ENCODE results near the gene DEFB125.
"Not testable (repeated sequence)": the region's sequence is repeated elsewhere in the genome, so short reads cannot be mapped to it uniquely, and the experiment has no call there.

The DEFB125 gene, protein sequence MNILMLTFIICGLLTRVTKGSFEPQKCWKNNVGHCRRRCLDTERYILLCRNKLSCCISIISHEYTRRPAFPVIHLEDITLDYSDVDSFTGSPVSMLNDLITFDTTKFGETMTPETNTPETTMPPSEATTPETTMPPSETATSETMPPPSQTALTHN

DNA sequence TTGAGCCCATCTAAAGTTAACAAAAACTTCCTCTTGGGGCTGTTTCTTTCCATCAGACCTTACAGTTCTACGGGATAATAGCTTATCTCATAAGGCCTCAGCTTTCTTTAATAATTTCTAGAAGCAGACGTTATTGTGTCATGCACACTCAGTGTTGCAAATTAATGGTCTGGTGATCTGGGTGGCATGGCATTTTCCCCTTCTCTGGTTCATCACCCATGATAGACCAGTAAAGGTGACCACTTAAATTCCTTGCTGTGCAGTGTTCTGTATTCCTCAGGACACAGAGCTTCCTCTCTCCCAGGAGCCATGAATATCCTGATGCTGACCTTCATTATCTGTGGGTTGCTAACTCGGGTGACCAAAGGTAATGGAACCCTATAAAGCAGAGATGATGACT is at the start of gene DEFB125:
Gene DEFB125, plus strand, starts transcription at position 272 of the 400 bp plus-strand sequence. Its CDS starts 38 bp downstream, at position 310.
- intact Hi-C loops (cut with DNase I), result no loop called here
- DNase-seq, result no peak

DNA sequence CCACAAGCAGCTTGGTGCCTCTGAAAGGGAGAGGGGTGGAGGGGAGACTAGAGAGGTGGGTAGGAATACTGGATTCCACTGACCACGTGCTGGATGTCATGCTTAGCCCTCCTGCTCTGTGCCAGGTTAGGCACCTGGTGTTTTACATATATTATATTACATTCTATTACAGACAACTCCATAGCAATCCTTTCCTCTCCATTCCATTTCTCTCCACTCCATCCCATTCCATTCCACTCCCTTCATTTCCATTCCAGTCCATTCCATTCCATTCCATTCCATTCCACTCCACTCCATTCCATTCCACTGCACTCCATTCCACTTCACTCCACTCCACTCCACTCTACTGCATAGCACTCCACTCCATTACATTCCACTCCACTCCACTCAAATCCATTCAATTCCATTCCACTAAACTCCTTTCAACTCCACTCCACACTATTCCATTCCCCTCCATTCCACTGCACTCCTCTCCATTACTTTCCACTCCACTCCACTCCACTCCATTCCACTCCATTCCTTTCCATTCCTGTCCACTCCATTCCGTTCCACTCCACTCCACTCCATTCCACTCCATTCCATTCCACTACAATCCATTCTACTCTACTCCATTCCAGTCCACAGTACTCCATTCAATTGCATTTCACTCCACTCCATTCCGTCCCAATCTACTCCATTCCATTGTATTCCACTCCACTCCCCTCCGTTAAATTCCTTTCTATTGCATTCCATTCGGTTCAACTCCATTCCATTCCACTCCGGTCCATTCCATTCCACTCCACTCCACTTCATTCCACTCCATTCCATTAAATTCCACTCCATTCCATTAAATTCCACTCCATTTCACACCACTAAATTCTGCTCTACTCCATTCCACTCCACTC is 27.2 kb upstream of the DEFB125 start:
- intact Hi-C loops (cut with DNase I), result no loop called here
- DNase-seq, result no peak

DNA sequence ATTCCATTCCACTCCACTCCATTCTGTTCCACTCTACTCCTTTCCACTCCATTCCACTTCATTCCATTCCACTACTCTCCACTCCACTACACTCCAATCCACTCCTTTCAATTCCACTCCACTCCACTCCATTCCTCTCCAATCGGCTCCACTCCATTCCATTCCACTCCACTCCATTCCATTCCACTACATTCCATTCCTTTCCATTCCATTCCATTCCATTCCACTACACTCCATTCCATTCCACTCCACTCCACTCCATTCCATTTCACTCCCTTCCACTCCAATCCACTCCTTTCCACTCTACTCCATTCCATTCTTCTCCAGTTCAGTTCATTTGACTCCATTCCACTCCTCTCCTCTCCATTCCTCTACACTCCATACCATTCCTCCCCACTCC is 26.2 kb upstream of the DEFB125 start:
- intact Hi-C loops (cut with DNase I), result no loop called here
- DNase-seq, result no peak

DNA sequence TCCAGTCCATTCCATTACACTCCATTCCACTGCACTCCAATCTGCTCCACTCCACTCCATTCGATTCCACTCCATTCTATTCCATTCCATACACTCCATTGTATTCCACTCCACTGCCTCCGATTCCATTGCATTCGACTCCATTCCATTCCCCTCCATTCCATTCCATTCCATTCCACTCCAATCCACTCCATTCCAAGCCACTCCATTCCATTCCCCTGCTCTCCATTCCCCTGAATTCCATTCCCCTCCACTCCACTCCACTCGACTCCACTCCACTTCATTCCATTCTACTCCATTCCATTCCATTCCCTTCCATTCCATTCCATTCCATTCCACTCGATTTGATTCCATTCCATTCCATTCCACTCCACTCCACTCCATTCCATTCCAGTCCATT is 25.7 kb upstream of the DEFB125 start:
- intact Hi-C loops (cut with DNase I), result no loop called here

DNA sequence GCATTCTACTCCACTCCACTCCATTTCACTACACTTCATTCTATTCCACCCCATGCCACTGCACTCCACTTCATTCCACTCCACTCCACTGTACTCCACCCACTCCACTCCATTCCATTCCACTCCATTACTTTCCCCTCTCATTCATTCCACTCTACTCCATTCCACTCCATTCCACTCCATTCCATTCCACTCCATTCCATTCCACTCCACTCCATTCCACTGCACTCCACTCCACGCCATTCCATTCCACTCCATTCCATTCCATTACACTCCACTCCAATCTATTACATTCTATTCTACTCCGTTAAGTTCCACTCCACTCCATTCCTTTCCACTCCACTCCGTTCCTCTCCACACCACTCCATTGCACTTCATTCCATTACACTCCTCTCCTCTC is 25.0 kb upstream of the DEFB125 start:
- DNase-seq, result no peak
- intact Hi-C loops (cut with DNase I), result no loop called here

More for the DNA sequence above, 25.7 kb upstream of the DEFB125 start:
- no peak for DNase-seq

DNA sequence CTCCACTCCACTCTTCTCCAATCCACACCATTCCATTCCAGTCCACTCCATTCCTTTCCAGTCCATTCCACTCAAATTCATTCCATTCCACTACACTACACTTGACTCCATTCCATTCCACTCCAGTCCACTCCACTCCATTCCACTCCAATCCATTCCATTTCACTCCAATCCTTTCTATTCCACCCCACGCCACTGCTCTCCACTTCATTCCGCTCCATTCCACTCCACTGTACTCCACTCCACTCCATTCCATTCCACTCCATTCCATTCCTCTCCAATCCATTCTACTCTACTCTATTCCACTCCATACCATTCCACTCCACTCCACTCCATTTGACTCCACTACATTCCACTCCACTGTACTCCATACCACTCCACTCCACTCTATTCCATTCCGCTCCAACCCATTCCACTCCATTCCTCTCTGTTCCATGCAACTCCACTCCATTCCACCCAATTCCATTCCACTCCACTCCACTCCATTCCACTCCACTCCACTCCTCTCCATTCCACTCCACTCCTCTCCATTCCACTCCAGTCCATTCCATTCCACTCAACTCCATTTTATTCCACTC is 23.4 kb upstream of the DEFB125 start:
- no peak for DNase-seq
- intact Hi-C loops (cut with DNase I), result no loop called here

DNA sequence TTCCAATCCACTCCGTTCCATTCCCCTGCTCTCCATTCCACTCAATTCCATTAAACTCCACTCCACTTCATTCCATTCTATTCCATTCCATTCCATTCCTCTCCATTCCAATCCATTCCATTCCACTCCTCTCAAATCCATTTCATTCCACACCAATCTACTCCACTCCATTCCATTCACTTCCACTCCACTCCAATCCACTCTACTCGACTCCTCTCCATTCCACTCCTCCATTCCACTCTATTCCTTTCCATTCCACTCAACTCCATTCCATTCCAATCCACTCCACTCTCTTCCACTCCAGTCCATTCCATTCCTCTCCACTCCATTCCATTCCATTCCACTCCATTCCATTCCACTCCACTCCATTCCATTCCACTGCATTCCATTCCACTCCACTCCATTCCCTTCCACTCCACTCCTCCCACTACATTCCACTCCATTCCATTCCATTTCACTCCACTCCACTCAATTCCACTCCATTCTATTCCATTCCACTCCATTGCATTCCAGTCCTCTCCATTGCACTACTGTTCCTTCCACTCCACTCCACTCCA is 22.6 kb upstream of the DEFB125 start:
- intact Hi-C loops (cut with DNase I), result no loop called here

DNA sequence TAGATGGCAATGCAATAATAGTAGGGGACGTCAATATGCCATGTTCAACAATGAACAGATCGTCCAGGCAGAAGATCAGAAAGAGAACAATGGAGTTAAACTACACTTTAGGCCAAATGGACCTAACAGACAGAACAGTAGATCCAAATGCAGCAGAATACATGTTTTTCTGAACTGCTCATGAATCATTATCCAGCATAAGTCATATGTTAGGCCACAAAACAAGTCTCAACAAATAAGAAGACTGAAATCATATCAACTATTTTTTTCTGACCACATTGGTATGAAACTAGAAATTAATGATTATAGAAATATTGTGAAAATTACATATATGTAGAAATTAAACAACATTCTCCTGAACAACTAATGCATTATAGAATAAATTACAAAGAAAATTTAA is 10.2 kb upstream of the DEFB125 start:
- intact Hi-C loops (cut with DNase I), result no loop called here

More for the DNA sequence above, 22.6 kb upstream of the DEFB125 start:
- no peak for DNase-seq

DNA sequence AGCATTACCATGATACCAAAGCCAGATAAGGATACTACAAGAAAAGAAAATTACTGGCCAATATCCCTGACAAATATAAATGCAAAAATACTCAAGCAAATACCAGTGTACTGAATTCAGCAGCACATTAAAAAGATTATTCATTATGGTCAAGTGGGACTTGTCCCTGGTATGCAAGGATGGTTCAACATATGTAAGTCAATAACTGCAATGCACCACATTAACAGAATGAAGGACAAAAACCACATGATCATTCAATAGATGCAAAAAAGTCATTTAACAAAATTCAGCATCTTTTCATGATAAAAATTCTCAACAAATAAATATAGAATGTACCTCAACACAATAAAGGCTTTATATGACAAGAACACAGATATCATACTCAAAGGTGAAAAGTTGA is 9.1 kb upstream of the DEFB125 start:
- DNase-seq, result no peak
- intact Hi-C loops (cut with DNase I), result no loop called here

More for the DNA sequence above, 10.2 kb upstream of the DEFB125 start:
- no peak for DNase-seq

DNA sequence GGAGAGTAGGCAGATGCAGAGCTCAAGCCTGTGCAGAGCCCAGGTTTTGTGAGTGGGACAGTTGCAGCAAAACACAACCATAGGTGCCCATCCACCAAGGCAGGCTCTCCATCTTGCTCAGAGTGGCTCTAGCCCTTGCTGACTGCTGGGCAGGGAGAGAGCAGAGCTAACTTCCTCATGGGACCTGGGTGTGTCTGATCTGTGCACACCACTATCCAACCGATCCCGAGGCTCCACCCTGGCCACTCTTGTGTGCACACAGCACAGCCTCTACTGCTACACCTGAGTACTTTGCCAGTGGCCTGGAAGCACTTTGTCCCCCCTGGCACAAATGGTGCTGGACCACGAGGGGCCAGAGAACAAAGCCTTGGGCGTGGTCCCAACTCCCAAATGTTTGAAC is 7.9 kb upstream of the DEFB125 start:
- intact Hi-C loops (cut with DNase I), result no loop called here

DNA sequence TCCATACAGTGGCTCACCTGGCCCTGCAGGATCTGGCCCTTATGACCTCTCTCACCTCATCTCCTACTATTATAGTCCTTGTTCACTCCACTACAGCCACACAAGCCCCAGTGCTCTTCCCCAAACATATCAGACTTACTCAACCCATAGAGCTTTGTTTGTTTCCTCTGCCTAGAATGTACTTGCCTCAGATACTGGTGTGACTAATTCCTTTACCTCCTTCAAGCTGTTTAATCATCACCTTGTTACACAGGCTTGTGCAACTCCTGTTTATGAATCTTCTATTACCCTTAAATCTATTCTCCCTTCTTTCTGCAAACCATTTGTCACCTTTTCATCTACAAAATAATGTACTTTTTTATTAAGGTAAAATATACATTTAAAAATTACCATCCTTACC is 3.2 kb downstream of the DEFB125 start:
- no peak for DNase-seq
- intact Hi-C loops (cut with DNase I), result no loop called here

More for the DNA sequence above, 7.9 kb upstream of the DEFB125 start:
- peak in 1 of 10 donors; percentile 70 for DNase-seq

DNA sequence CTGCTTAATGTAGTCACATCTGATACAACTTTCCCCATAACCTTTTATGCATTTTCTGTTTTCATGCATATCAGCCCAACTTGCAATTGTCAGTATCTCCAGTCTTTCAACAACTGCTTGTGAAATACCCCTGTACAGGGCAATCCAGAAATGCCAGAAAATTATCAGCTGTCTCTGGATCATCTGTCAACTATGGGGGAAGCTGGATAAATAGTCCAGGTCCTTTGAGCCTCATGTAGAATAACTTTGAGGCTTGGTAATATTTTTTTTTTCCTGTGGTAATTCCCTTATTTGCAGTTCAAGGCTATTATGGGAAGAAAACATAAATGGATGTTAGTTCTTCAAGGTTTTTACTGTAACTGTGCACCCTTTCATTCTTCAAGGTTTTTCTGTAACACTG is 6.2 kb downstream of the DEFB125 start:
- intact Hi-C loops (cut with DNase I), result no loop called here
- no peak for DNase-seq

DNA sequence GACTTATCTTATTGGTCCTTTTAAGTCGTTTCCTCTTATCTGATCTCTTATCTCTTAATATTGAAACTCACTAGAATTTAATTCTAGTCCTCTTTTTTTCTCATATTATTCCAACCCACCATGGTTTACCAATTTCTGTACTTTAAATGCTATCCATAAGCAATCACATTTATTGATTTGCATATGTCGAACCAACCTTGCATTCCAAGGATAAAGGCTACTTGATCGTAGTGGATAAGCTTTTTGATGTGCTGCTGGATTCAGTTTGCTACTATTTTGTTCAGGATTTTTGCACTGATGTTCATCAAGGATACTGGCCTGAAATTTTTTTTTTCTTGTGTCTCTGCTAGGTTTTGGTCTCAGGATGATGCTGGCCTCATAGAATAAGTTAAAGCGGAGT is 7.7 kb downstream of the DEFB125 start:
- intact Hi-C loops (cut with DNase I), result no loop called here
- no peak for DNase-seq

DNA sequence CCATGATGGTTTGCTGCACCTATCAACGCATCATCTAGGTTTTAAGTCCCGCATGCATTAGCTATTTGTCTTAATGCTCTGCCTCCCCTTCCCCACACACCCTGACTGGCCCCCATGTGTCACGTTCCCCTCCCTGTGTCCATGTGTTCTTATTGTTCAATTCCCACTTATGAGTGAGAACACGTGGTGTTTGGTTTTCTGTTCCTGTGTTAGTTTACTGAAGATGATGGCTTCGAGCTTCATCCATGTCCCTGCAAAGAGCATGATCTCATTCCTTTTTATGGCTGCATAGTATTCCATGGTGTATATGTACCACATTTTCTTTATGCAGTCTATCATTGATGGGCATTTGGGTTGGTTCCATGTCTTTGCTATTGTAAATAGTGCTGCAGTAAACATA is 10.2 kb downstream of the DEFB125 start:
- intact Hi-C loops (cut with DNase I); DNase-seq: not testable (repeated sequence)

DNA sequence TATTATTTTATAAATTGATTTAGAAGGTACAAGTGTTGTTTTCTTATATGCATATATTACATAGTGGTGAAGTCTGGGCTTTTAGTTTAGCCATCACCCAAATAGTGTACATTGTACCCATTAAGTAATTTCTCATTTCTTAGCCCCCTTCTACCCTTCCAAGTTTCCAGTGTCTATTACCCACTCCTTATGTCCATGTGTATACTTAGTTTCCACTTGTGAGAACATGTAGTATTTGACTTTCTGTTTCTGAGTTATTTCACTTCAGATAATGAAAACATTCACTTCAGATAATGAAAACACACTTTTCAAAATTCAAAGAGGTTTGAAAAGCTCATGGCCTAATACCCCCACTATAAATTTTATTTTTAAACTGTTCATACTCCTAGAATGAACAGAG is 14.5 kb downstream of the DEFB125 start:
- no peak for DNase-seq
- intact Hi-C loops (cut with DNase I), result no loop called here

DNA sequence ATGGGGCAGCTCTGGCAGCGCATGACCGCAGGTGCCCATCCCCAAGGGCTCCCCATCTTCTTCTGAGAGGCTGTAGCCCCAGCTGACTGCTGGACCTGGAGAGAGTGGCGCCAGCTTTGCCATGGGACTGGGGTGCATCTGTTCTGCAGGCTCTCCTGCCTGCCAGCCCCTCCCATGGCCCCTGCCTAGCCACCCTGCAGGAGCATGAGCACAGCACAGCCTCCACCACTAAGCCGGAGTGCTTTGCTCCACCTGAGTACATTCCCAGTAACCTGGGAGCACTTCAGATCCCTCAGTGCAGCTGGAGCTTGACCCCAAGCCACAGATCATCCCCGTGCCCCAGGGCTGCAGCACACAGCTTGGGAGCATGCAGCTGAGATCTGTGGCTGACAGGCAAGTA is 16.0 kb downstream of the DEFB125 start:
- intact Hi-C loops (cut with DNase I), result no loop called here
- no peak for DNase-seq

DNA sequence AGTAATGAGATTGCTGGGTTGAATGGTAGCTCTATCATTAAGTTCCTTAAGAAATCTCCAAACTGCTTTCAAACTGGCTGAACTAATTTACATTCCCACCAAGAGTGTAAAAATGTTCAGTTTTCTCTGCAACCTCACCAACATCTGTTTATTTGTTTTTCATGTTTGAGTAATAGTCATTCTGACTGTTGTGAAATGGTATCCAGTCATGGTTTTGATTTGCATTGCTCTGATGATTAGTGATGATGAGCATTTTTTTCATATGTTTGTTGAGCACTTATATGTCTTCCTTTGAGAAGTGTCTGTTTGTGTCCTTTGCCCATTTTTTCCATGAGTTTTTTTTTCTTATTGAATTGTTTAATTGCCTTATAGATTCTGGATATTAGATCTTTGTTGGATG is 24.9 kb downstream of the DEFB125 start:
- DNase-seq, result no peak
- intact Hi-C loops (cut with DNase I), result no loop called here

DNA sequence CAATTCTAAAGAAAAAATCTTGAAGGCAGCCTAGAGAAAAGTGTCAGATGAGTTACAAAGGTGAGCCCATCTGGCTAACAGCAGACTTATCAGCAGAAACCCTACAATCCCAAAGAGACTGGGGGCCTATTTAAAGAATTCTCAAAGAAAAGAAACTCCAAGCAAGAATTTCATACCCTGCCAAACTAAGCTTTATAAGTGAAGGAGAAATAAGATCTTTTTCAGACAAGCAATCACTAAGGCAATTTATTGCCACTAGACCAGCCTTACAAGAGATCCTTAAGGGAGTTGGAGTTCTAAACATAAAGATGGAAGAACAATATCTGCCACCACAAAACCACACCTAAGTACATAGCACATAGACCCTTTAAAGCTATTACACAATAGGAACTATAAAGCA is 30.0 kb downstream of the DEFB125 start:
- no peak for DNase-seq
- intact Hi-C loops (cut with DNase I), result no loop called here

DNA sequence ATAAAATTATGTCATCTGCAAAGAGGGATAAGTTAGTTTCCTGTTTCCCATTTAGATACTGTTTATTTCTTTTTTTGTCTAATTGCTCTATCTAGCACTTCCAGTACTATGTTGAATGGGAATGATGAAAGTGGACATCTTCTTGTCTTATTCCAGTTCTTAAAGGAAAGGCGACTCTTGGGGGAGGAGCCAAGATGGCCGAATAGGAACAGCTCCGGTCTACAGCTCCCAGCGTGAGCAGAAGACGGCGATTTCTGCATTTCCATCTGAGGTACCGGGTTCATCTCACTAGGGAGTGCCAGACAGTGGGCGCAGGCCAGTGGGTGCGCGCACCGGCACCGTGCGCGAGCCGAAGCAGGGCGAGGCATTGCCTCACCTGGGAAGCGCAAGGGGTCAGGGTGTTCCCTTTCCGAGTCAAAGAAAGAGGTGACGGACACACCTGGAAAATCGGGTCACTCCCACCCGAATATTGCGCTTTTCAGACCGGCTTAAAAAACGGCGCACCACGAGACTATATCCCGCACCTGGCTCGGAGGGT is 42.4 kb downstream of the DEFB125 start:
- peak in 1 of 10 donors; percentile 50 for DNase-seq
- intact Hi-C loops (cut with DNase I), result not testable (repeated sequence)

DNA sequence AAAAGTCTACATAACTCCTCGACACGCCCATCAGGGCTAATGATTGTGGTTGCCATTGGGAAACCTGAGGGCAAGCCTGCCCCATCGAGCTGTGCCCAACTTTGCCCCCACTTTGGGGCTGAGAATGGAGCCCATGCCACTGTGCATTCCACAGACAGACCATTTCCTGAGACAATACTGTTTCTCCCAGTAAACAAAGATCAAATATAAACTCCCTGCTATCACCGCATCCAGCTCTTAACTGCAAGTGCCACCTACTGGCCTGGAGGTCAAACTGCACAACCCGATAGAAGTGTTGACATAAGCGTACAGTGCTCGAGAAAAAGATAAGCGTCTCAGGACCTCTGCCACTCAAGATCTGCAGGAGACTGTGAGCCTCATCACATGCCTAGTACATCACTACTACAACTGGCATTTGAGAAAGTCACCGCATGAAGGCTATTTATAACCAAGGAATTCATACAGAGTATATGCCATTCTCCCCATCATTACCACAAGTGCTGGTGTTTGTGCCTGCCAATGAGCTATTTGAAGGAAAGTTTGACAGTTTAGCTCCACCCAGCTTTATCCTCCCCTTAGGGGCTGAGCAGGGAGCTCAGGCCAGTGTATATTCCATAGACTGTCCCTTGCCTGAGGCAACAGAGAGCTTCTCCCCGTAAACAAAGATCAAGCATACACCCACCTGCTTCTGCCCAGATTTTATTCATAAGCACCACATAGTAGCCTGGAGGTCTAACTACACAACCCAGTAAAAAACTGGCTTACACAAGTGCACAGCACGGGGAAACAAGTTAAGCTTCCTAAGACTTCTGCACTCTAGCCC is 50.4 kb downstream of the DEFB125 start:
- intact Hi-C loops (cut with DNase I), result no loop called here
- DNase-seq, result no peak

All from posterior cingulate gyrus (tissue), 11 donors.